HepG2 (cell line): Measurements from ENCODE around the gene COA1. TPM values are rescaled to one million over a fixed set of nuclear protein-coding genes. Genes with fewer than 3 reads are reported as not detected.

Experiments
- ATAC-seq: fragments of 200-7000 bp; cut with Tn5 transposase; 3 replicates; pipeline ENCODE4 v1.9.1; 2020; ENCODE audit warnings: mild to moderate bottlenecking, moderate library complexity
- BruUV-seq: library from RNA; stranded (reverse); fragments of 400-500 nt; replicated peaks from 2 replicates; lab custom pipeline; 2021; lab: Mats Ljungman, UMichigan
- CTCF ChIA-PET: fragments of 300-600 bp; formaldehyde crosslinking; extraction: SDS; loops from one replicate; lab custom pipeline; 2021; ENCODE audit warnings: low total read pairs, inconsistent platforms, low intra/inter-chr PET ratio; lab: Yijun Ruan, JAX
- POLR2A ChIA-PET: fragments of 350-600 bp; sonication (Branson Sonifier 250); formaldehyde crosslinking; loops from one replicate; lab custom pipeline; 2020; ENCODE audit warnings: antibody characterized with exemption, inconsistent platforms; lab: Yijun Ruan, JAX
- DNase-seq: peaks from one replicate; pipeline ENCODE4 v3.0.0-alpha.2; 2015; ENCODE audit warnings: low spot score
- FAIRE-seq: peaks from 3 replicates; lab custom pipeline; 2011; peaks lifted over from hg19 to GRCh38; lab: Jason Lieb, UNC
- H2AFZ ChIP-seq: one replicate; pipeline ENCODE4 v1.6.1; 2011; ENCODE audit warnings: low read length, inconsistent platforms
- H3K27ac ChIP-seq: fragments of 300-600 bp; 3 replicates; pipeline ENCODE4 v1.8.0; 2011; ENCODE audit warnings: mixed run types, mild to moderate bottlenecking, mixed read lengths, low read length, inconsistent platforms; ENCODE audit not compliant: insufficient read depth; ENCODE audit errors: extremely low read length
- H3K27me3 ChIP-seq, 2 experiments: fragments of 200-600 bp in 1 of 2; 2 replicates in 1 of 2; 3 replicates in 1 of 2; pipeline versions ENCODE4 v1.6.0 to v1.8.0; 2011; ENCODE audit warnings: low read length in 2 of 2, mild to moderate bottlenecking in 2 of 2, moderate library complexity in 2 of 2, inconsistent platforms in 1 of 2; ENCODE audit not compliant: insufficient read depth in 2 of 2, control insufficient read depth in 1 of 2
- H3K36me3 ChIP-seq, 2 experiments: fragments of 200-600 bp in 1 of 2; replicated peaks in 1 of 2; 2 replicates in 1 of 2; 3 replicates in 1 of 2; pipeline versions ENCODE4 v1.5.1 to v1.8.0; 2011; ENCODE audit warnings: low read length in 2 of 2, inconsistent platforms in 1 of 2; ENCODE audit not compliant: insufficient read depth in 2 of 2, control insufficient read depth in 1 of 2
- H3K4me1 ChIP-seq: 2 replicates; pipeline ENCODE4 v1.5.1; 2012; ENCODE audit warnings: low read length, inconsistent platforms; ENCODE audit not compliant: insufficient read depth
- H3K4me2 ChIP-seq: 2 replicates; pipeline ENCODE4 v1.6.0; 2011; ENCODE audit warnings: low read depth, low read length, inconsistent platforms
- H3K4me3 ChIP-seq, 3 experiments: fragments of 200-600 bp in 1 of 3; sonication (generic), shearing (Covaris generic) in 1 of 3; replicated peaks in 1 of 3; 2 replicates each; pipeline ENCODE4 v1.5.1; 2011 to 2016; ENCODE audit warnings: low read length in 3 of 3, inconsistent platforms in 2 of 3, low read depth in 2 of 3, mild to moderate bottlenecking in 2 of 3, control low read depth in 1 of 3, mixed read lengths in 1 of 3; ENCODE audit not compliant: insufficient read depth in 1 of 3
- H3K79me2 ChIP-seq: one replicate; pipeline ENCODE4 v1.6.1; 2011; ENCODE audit warnings: low read length, inconsistent platforms; ENCODE audit not compliant: insufficient read depth
- H3K9ac ChIP-seq: 2 replicates; pipeline ENCODE4 v1.6.0; 2011; ENCODE audit warnings: mild to moderate bottlenecking, low read depth, low read length, inconsistent platforms; ENCODE audit not compliant: insufficient read depth
- H3K9me3 ChIP-seq: 2 replicates; pipeline ENCODE4 v1.5.1; 2012; ENCODE audit warnings: mild to moderate bottlenecking, low read length
- H4K20me1 ChIP-seq: 2 replicates; pipeline ENCODE4 v1.6.0; 2011; ENCODE audit warnings: inconsistent platforms, mild to moderate bottlenecking, low read length, moderate library complexity; ENCODE audit not compliant: insufficient read depth
- CTCF ChIP-seq: sonication (generic); formaldehyde crosslinking; IDR thresholded peaks from 2 replicates; pipeline ENCODE4 v1.5.0; 2020; ENCODE audit warnings: mild to moderate bottlenecking, missing genetic modification reagents, moderate library complexity
- HNRNPK ChIP-seq: fragments of 200-400 bp; formaldehyde crosslinking; IDR thresholded peaks from 2 replicates; pipeline ENCODE4 v1.6.1; 2018; ENCODE audit warnings: low read length, low read depth, moderate library complexity, mild to moderate bottlenecking; ENCODE audit not compliant: poor library complexity, severe bottlenecking
- IKZF4 ChIP-seq: sonication (generic); formaldehyde crosslinking; IDR thresholded peaks from 2 replicates; pipeline ENCODE4 v1.5.1; 2020; ENCODE audit warnings: borderline replicate concordance, mild to moderate bottlenecking, low read depth, missing genetic modification reagents; ENCODE audit errors: not compliant biosample characterization
- JUND ChIP-seq: sonication (generic); formaldehyde crosslinking; IDR thresholded peaks from 2 replicates; pipeline ENCODE4 v1.8.0; 2022; ENCODE audit warnings: mild to moderate bottlenecking, missing genetic modification reagents
- MATR3 ChIP-seq: sonication (generic); formaldehyde crosslinking; IDR thresholded peaks from 2 replicates; pipeline ENCODE4 v1.4.0; 2020; ENCODE audit warnings: missing genetic modification reagents
- MXI1 ChIP-seq: IDR thresholded peaks from 3 replicates; pipeline ENCODE4 v1.6.1; 2012; ENCODE audit warnings: low read depth, low read length, inconsistent platforms, borderline replicate concordance
- NFYB ChIP-seq: sonication (generic); formaldehyde crosslinking; IDR thresholded peaks from 2 replicates; pipeline ENCODE4 v1.4.0; 2020; ENCODE audit warnings: missing genetic modification reagents
- SMC3 ChIP-seq: IDR thresholded peaks from 2 replicates; pipeline ENCODE4 v1.6.1; 2011; ENCODE audit warnings: low read length, improper control_type of control experiment
- STAG1 ChIP-seq: sonication (generic); formaldehyde crosslinking; IDR thresholded peaks from 2 replicates; pipeline ENCODE4 v1.4.0; 2020; ENCODE audit warnings: missing genetic modification reagents
- ZNF75D ChIP-seq: sonication (generic); formaldehyde crosslinking; IDR thresholded peaks from 2 replicates; pipeline ENCODE4 v1.8.1; 2023; ENCODE audit warnings: missing genetic modification reagents, mild to moderate bottlenecking, borderline replicate concordance
- WGBS: methylation state at CpG from one replicate; pipeline ENCODE4 v1.1.6; 2017; ENCODE audit warnings: low lambda C conversion rate; 5-methylcytosine and 5-hydroxymethylcytosine counted together
- in situ Hi-C: cut with HindIII; loops from 2 replicates; pipeline ENCODE4 v1.10.0; 2017; ENCODE audit warnings: low pct_unique_long_range_greater_than_20kb; ENCODE audit not compliant: extremely low pct_ligation_motif_present
- intact Hi-C: fragments of 100-400 bp; cut with micrococcal nuclease; formaldehyde crosslinking; loops from one replicate; pipeline ENCODE4 v1.10.0; 2022; ENCODE audit not compliant: unreplicated experiment
- polyA plus RNA-seq, 8 experiments: library from polyadenylated mRNA; depleted of rRNA in 3 of 8; stranded (reverse) in 7 of 8; unstranded in 1 of 8; fragments of >200 nt; fragmentation: Illumina TruSeq in 4 of 8; extraction: Trizol in 4 of 8; gene quantifications; 2 replicates each; pipeline versions ENCODE4 v1.2.1 to v1.2.3, GENCODE V29; 2011 to 2016; ENCODE audit warnings: low read depth in 4 of 8, missing spikeins in 1 of 8, mixed read lengths in 1 of 8; ENCODE audit not compliant: insufficient read depth in 1 of 8
- total RNA-seq, 5 experiments: library from RNA; depleted of rRNA; stranded (reverse); fragments of >200 nt; fragmentation: Illumina TruSeq; extraction: Trizol; gene quantifications; 2 replicates each; pipeline ENCODE4 v1.2.3, GENCODE V29; 2016; ENCODE audit warnings: low read depth in 1 of 5
- TF ChIP-seq, protein P1 (sequence below): sonication (generic); formaldehyde crosslinking; IDR thresholded peaks from 2 replicates; pipeline ENCODE4 v1.4.0; 2020; ENCODE audit warnings: missing genetic modification reagents
- TF ChIP-seq, protein P2 (sequence below): IDR thresholded peaks from 2 replicates; pipeline ENCODE4 v1.6.1; 2012; ENCODE audit warnings: low read depth, low read length, improper control_type of control experiment

The COA1 gene
- total and polyA plus RNA-seq, 2 of the 13 experiments (the other 11 are each of a cell fraction or from before 2014, with no cell fraction given) = 33.2 to 65.7 TPM

DNA sequence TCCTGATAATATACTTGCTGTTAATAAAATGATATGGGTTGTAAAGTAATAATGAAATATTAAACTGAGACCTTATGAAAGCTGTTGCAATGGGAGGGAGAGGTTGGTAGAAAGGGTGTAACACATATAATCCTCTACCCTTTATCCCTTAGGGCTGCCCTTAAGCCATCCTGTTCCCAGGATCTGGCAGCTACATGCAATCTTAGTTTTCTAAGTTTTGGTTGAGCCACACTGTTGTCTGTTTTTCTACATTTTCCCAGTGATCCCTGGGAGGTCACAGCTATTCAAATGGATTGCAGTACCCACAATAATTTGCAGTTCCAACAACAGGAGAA lies 6.3 kb downstream of the COA1 start:
- intact Hi-C loops (loop anchor here (5.0 kb wide), 1 partner anchor 266 kb away; no protein-coding TSS in a partner anchor), in situ Hi-C loops (loop anchor here (25.0 kb wide), 1 partner anchor 261 kb away; no protein-coding TSS in a partner anchor)
- ATAC-seq = no peak
- peaks cover 14% of the 10 kb centered on the region; the same call in 1 of the 2 replicates for H4K20me1 ChIP-seq
- no peaks in the 10 kb centered on the region; a peak in 1 of 5 replicates for H3K36me3 ChIP-seq
- ChIA-PET POLR2A (no interaction called here), CTCF (interaction anchor here (3.0 kb wide), 1 partner anchor 140 kb away, joined by 12 read pairs; the partner anchor contains the start of gene STK17A)
- TF ChIP-seq, protein P1, sequence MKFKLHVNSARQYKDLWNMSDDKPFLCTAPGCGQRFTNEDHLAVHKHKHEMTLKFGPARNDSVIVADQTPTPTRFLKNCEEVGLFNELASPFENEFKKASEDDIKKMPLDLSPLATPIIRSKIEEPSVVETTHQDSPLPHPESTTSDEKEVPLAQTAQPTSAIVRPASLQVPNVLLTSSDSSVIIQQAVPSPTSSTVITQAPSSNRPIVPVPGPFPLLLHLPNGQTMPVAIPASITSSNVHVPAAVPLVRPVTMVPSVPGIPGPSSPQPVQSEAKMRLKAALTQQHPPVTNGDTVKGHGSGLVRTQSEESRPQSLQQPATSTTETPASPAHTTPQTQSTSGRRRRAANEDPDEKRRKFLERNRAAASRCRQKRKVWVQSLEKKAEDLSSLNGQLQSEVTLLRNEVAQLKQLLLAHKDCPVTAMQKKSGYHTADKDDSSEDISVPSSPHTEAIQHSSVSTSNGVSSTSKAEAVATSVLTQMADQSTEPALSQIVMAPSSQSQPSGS = no peak
- no peak for TF ChIP-seq MXI1
- H3K4me3 ChIP-seq = no peak overlapping the region
- H3K4me1 ChIP-seq = peaks cover 29% of the 10 kb centered on the region
- H3K27me3 ChIP-seq = no peaks in the 10 kb centered on the region
- H3K9ac ChIP-seq = no peak overlapping the region
- no peaks in the 10 kb centered on the region for H3K9me3 ChIP-seq
- FAIRE-seq = no peak
- no peak overlapping the region for H3K27ac ChIP-seq
- DNase-seq = no peak
- H3K4me2 ChIP-seq = no peak overlapping the region
- no TSS peak for BruUV-seq
- H2AFZ ChIP-seq = no peak overlapping the region
- peaks cover 93% of the 10 kb centered on the region for H3K79me2 ChIP-seq

DNA sequence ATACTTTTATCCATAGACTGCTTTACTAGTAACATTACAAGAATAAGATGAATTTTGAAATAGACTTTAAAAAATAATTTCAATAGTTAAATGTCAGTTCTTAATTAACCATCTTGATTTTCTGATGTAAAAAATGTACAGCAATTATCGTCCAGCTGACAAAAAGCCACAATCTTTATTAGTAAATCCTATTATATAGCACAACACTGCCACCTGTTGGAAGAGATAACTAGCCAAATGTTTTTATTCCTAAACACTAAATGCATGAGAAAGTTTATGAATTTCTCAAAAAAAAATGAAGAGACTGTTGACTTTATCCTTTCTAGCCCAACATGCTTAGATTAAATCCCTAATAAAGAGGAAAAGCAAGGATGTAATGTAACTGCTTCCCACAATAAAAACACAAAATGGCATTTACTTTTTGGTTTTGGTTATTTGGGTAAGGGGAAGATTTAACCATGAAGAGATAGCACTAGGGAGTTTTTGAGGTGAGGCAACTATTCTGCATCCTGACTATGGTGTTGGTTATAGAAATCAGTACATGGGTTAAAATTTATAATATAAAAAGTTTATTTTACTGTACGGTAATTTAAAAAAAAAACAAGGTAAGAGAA lies 8.0 kb downstream of the COA1 start:
- no TSS peak for BruUV-seq
- no peak for FAIRE-seq
- ATAC-seq = no peak
- no peak for TF ChIP-seq ZNF75D (CRISPR knock-in tag)
- no peak for TF ChIP-seq JUND
- no peak for TF ChIP-seq HNRNPK
- no peak for TF ChIP-seq NFYB (CRISPR knock-in tag)
- peak; percentile 73 for TF ChIP-seq STAG1
- no peak for TF ChIP-seq MATR3
- TF ChIP-seq SMC3 = peak; percentile 26; the same call in 1 of the 2 replicates
- no peak for TF ChIP-seq IKZF4 (CRISPR knock-in tag)
- TF ChIP-seq, protein P2, sequence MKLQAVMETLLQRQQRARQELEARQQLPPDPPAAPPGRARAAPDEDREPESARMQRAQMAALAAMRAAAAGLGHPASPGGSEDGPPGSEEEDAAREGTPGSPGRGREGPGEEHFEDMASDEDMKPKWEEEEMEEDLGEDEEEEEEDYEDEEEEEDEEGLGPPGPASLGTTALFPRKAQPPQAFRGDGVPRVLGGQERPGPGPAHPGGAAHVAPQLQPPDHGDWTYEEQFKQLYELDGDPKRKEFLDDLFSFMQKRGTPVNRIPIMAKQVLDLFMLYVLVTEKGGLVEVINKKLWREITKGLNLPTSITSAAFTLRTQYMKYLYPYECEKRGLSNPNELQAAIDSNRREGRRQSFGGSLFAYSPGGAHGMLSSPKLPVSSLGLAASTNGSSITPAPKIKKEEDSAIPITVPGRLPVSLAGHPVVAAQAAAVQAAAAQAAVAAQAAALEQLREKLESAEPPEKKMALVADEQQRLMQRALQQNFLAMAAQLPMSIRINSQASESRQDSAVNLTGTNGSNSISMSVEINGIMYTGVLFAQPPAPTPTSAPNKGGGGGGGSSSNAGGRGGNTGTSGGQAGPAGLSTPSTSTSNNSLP = peak; percentile 60; the same call in 1 of the 2 replicates
- TF ChIP-seq CTCF (CRISPR knock-in tag) = peak; percentile 55

More for the DNA sequence above, 8.0 kb downstream of the COA1 start:
- ChIA-PET POLR2A (no interaction called here), CTCF (interaction anchor here (1.6 to 3.0 kb wide), 3 partner anchors 89 to 139 kb away, joined by 7 to 13 read pairs (median 12); partner anchors contain the start of gene STK17A)
- Histone ChIP-seq H3K4me1 (peaks cover 12% of the 10 kb centered on the region), H4K20me1 (peaks cover 11% of the 10 kb centered on the region; the same call in 1 of the 2 replicates), H3K4me3 (no peak overlapping the region), H3K9me3 (no peaks in the 10 kb centered on the region), H3K27me3 (no peaks in the 10 kb centered on the region), H3K9ac (no peak overlapping the region), H3K36me3 (no peaks in the 10 kb centered on the region; a peak in 1 of 5 replicates), H3K79me2 (peaks cover 92% of the 10 kb centered on the region), H3K27ac (no peak overlapping the region), H2AFZ (no peak overlapping the region), H3K4me2 (no peak overlapping the region)
- WGBS = 72% methylated on average over 2 of the region's 2 CpGs
- intact Hi-C loops = loop anchor here (1.0 to 5.0 kb wide), 4 partner anchors 90 to 264 kb away; no protein-coding TSS in a partner anchor
- in situ Hi-C loops = loop anchor here (25.0 kb wide), 1 partner anchor 259 kb away; no protein-coding TSS in a partner anchor
- DNase-seq = peak; percentile 39
